GM06990 (cell line): Measurements from ENCODE around the gene PDGFC.

ENCODE experiments used
- DNase-seq: peaks from one replicate; pipeline ENCODE4 v3.0.0-alpha.2; 2011; ENCODE audit not compliant: insufficient read length; ENCODE audit errors: extremely low read depth
- H3K27me3 ChIP-seq: replicated peaks from 2 replicates; pipeline ENCODE4 v1.6.0; 2011; ENCODE audit warnings: low read length; ENCODE audit not compliant: control insufficient read depth, insufficient read depth
- H3K36me3 ChIP-seq: 2 replicates; pipeline ENCODE4 v1.5.1; 2011; ENCODE audit warnings: low read length; ENCODE audit not compliant: control insufficient read depth, insufficient read depth
- H3K4me3 ChIP-seq: replicated peaks from 2 replicates; pipeline ENCODE4 v1.5.1; 2011; ENCODE audit warnings: low read depth, mild to moderate bottlenecking, control low read depth, low read length
- CTCF ChIP-seq: IDR thresholded peaks from 2 replicates; pipeline ENCODE4 v1.5.1; 2011; ENCODE audit warnings: low read length, control low read depth, mild to moderate bottlenecking, inconsistent platforms; ENCODE audit not compliant: insufficient read depth, poor library complexity, severe bottlenecking

PDGFC gene

GRCh38 chr4:156896527-156896926, 75.1 kb downstream of the PDGFC start:
- no peak for DNase-seq
- no peak for TF ChIP-seq CTCF
- no peaks in the 10 kb centered on the region for H3K27me3 ChIP-seq
- H3K4me3 ChIP-seq = no peak overlapping the region
- H3K36me3 ChIP-seq = no peaks in the 10 kb centered on the region

DNA sequence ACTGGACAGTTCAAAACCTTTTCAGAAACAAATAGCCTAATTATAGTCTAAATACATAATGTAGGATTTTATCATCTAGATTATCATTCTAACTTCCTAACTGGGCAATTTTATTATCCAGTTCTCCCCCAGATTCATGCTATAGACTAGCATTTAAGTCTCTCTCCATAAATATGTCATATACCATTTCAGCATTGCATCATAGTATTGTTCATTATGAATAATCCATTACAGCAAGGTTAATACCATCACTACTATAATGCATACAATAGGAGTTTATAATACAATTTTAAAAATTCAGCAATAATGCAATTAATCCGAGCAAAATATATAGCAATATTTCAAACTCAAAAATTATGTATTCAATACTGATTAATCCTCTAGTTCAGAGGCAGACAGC, 77.4 kb downstream of the PDGFC start:
- TF ChIP-seq CTCF = no peak
- no peak overlapping the region for H3K4me3 ChIP-seq
- H3K36me3 ChIP-seq = no peaks in the 10 kb centered on the region
- no peaks in the 10 kb centered on the region for H3K27me3 ChIP-seq
- no peak for DNase-seq

- Histone ChIP-seq H3K27me3 (no peaks in the 10 kb centered on the region), H3K4me3 (no peak overlapping the region), H3K36me3 (no peaks in the 10 kb centered on the region)
- no peak for TF ChIP-seq CTCF
- DNase-seq = no peak
These were observed 78.8 kb downstream of the PDGFC start for GRCh38 chr4:156892805-156893204.

DNA sequence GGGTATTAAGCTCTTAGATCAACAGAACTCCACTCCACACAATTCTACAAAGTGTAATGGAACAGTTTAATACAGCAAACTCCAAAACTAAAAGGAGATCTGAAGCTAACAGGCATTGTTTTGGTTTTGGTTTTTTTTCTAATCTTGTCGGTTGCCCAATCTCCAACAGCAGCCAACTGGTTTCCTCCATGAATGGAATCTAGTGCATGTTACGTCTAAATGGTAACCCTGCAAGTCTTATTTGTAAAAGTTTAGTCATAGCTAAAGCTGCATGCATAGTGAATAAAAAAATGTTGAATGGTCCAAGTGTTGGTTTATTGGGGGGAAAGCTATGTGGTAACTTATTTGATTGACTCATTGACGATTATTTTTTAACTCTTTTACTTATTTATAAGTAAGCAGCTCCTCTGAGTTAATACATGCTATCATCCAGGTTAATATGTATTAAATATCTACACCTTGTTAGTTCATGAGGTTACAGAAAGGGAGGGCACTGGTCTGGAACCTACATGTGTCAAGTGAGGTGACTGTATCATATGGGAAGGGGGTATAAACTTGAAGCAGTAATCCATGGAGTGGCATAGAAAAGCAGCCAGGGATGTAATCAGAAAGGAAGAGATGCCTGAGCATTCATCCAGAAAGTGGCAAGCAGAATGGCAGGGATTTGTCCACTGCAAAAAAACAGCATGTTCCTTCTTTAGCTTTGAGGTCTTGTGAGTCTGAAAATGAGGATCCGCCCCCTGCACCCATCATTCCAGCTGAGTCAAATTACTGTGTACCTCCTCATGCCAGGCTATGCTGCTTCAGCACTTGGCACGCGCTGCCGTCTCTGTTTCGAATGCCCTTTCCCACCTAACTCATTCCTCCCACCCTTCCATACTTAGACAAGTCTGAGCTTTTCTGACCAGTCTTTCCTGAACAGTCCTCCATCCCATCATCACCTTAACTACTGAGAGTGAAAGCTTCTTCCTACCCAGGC, 81.7 kb downstream of the PDGFC start:
- no peak for DNase-seq

DNA sequence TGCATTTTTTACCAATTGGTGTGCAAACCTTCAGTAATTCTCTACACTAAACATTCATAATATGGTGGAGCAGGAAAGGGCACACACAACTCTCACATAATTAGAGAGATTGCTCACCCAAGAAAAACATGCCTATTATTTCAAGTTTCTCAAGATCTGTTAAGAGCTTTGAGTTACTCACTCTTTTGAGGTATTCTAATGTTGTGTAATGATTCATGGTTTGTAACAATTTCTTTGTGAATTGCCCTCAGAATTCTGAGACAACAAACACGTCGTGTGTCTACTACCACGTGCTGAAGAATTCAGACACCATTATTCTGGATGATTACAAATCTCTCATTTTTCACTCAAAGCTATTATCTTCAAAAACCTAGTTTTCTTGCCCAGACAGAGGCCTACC, 82.8 kb downstream of the PDGFC start:
- no peak for TF ChIP-seq CTCF
- no peaks in the 10 kb centered on the region; the same call in 1 of the 2 replicates for H3K27me3 ChIP-seq

More for the DNA sequence above, 81.7 kb downstream of the PDGFC start:
- TF ChIP-seq CTCF = no peak
- Histone ChIP-seq H3K27me3 (no peaks in the 10 kb centered on the region), H3K36me3 (no peaks in the 10 kb centered on the region), H3K4me3 (no peak overlapping the region)

More for the DNA sequence above, 82.8 kb downstream of the PDGFC start:
- Histone ChIP-seq H3K36me3 (no peaks in the 10 kb centered on the region), H3K4me3 (no peak overlapping the region)
- DNase-seq = no peak
